NCI-H1436 (cell line): ENCODE data around the gene MAPK4.
"Not testable (repeated sequence)": the region's sequence is repeated elsewhere in the genome, so short reads cannot be mapped to it uniquely, and the experiment has no call there.

Experiments used
- DNase-seq: peaks from one replicate; lab custom pipeline; 2025; lab: John Stamatoyannopoulos, UW

The MAPK4 gene

GRCh38 chr18:50578030-50578429, 18.1 kb downstream of the MAPK4 start:
- no peak for DNase-seq

GRCh38 chr18:50578651-50579050, 18.8 kb downstream of the MAPK4 start:
- no peak for DNase-seq

- DNase-seq = no peak
These were observed 19.3 kb downstream of the MAPK4 start for GRCh38 chr18:50579061-50579774.

- DNase-seq = no peak
These were observed 21.6 kb downstream of the MAPK4 start for GRCh38 chr18:50581517-50581916.

GRCh38 chr18:50582500-50582899, 22.6 kb downstream of the MAPK4 start:
- no peak for DNase-seq

GRCh38 chr18:50586710-50587109, 26.8 kb downstream of the MAPK4 start:
- no peak for DNase-seq

GRCh38 chr18:50590593-50590992, 30.7 kb downstream of the MAPK4 start:
- DNase-seq = peak; percentile 54

GRCh38 chr18:50594012-50594411, 34.1 kb downstream of the MAPK4 start:
- DNase-seq = no peak

GRCh38 chr18:50594942-50595341, 35.1 kb downstream of the MAPK4 start:
- DNase-seq = no peak

GRCh38 chr18:50602466-50602865, 42.6 kb downstream of the MAPK4 start:
- DNase-seq = no peak

- no peak for DNase-seq
These were observed 46.7 kb downstream of the MAPK4 start for GRCh38 chr18:50606609-50607008.

GRCh38 chr18:50607378-50607926, 47.6 kb downstream of the MAPK4 start:
- no peak for DNase-seq

GRCh38 chr18:50609171-50609570, 49.3 kb downstream of the MAPK4 start:
- DNase-seq = not testable (repeated sequence)

- DNase-seq = no peak
These were observed 50.5 kb downstream of the MAPK4 start for GRCh38 chr18:50610349-50610748.

- DNase-seq = no peak
These were observed 51.6 kb downstream of the MAPK4 start for GRCh38 chr18:50611529-50611941.

- DNase-seq = no peak
These were observed 55.0 kb downstream of the MAPK4 start for GRCh38 chr18:50614838-50615237.

- DNase-seq = no peak
These were observed 56.7 kb downstream of the MAPK4 start for GRCh38 chr18:50616484-50617048.

- no peak for DNase-seq
These were observed 60.0 kb downstream of the MAPK4 start for GRCh38 chr18:50619861-50620275.

- DNase-seq = no peak
These were observed 60.4 kb downstream of the MAPK4 start for GRCh38 chr18:50620319-50620718.

GRCh38 chr18:50621366-50621765, 61.5 kb downstream of the MAPK4 start:
- DNase-seq = no peak

- no peak for DNase-seq
These were observed 62.4 kb downstream of the MAPK4 start for GRCh38 chr18:50622320-50622719.

- no peak for DNase-seq
These were observed 63.0 kb downstream of the MAPK4 start for GRCh38 chr18:50622865-50623393.

- DNase-seq = no peak
These were observed 63.9 kb downstream of the MAPK4 start for GRCh38 chr18:50623694-50624352.
